Ascending aorta (tissue), 2 donors: ENCODE measurements around the gene POLE. TPM values are rescaled to one million over a fixed set of nuclear protein-coding genes. Genes with fewer than 3 reads are reported as not detected.

ENCODE experiments used
- DNase-seq, 2 donors: peaks; one replicate each; pipeline ENCODE4 v3.0.0-alpha.2; 2019; ENCODE audit warnings: low spot score in 2 of 2
- H3K27ac ChIP-seq, 2 donors: fragments of 200-600 bp; sonication (generic); one replicate each; pipeline ENCODE4 v1.5.1; 2016 to 2017; ENCODE audit warnings: mild to moderate bottlenecking in 1 of 2
- H3K27me3 ChIP-seq: fragments of 200-600 bp; sonication (generic); one replicate; pipeline ENCODE4 v1.5.1; 2017
- H3K36me3 ChIP-seq, 2 donors: fragments of 200-600 bp; sonication (generic); one replicate each; pipeline ENCODE4 v1.5.1; 2016
- H3K4me1 ChIP-seq, 2 donors: fragments of 200-600 bp; sonication (generic); one replicate each; pipeline ENCODE4 v1.5.1; 2016 to 2017; ENCODE audit warnings: mild to moderate bottlenecking in 1 of 2
- H3K4me3 ChIP-seq, 2 donors: fragments of 200-600 bp; sonication (generic); one replicate each; pipeline ENCODE4 v1.5.1; 2016 to 2017; ENCODE audit warnings: mild to moderate bottlenecking in 1 of 2
- H3K9me3 ChIP-seq, 2 donors: fragments of 200-600 bp; sonication (generic); one replicate each; pipeline ENCODE4 v1.5.1; 2016
- intact Hi-C: fragments of 100-400 bp; cut with DNase I; formaldehyde crosslinking; loops from one replicate; pipeline ENCODE4 v1.15.1; 2023
- total RNA-seq: library from RNA; depleted of rRNA; stranded (reverse); fragments of >200 nt; gene quantifications from one replicate; pipeline ENCODE4 v1.1.0, GENCODE V29; 2016
- TF ChIP-seq, protein P1 (sequence below), 3 experiments: fragments of 200-600 bp in 2 of 3; fragments of 450-650 bp in 1 of 3; sonication (generic) in 2 of 3; IDR thresholded peaks; one replicate each; pipeline ENCODE4 v1.5.1; 2016 to 2019; ENCODE audit warnings: antibody characterized with exemption in 3 of 3, mild to moderate bottlenecking in 1 of 3, moderate library complexity in 1 of 3

Gene POLE
- total RNA-seq: 115 TPM

DNA sequence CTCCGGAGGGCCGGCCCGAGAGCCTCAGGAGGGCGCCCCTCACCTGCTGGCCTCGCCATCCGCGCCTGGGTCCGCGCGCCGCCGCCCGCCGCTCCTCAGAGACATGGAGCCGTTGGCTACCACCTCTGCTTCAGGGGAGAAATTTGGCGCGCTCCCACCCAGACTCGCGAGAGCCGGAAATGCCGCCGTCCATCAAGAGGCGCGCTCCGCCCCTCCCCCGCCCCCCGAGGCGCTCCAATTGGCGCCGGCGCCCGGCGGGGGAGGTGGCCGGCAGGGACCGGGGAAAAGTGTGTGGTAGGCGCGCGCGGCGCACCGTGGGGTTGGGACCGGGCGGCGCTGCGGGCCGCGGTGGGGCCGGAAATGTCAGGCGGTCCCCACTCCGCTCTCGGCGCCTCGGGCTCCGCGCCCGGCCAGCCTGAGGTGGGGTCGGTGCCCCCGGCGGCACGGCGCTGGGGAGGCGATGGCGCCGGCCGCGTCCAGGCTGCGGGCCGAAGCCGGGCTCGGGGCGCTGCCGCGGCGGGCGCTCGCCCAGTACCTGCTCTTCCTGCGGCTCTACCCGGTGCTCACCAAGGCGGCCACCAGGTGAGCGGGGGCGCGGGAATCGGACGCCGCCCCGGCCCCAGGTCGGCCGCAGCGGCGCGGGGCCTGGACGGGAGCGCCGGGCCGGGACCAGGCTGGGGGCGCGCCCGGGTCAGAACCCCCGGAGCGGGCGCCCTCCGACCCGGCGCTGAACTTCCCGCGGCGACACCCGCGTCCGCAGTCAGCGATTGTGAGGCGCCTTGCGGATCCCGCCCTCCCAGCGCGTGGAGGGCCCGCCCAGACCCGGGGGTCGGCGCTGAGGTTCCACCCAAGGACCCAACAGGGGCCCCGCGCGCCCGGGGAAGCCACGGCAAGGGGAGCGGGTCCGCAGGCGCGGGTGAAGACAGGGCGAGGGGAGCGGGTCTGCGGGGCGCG lies at the start of gene POLE, which contains the start of gene PXMP2:
POLE (minus strand) TSS at position 132 of the 954 bp plus-strand sequence; CDS start at position 105, 27 bp downstream.
PXMP2 (plus strand) TSS at position 377 of the 954 bp plus-strand sequence; CDS start at position 461, 84 bp downstream.
- peak within 1 kb of the TSS; percentile 67 to 75 for H3K27ac ChIP-seq
- peaks cover 0 to 3% of the 10 kb centered on the region in 2 donors for H3K36me3 ChIP-seq
- H3K27me3 ChIP-seq: no peaks in the 10 kb centered on the region
- H3K4me3 ChIP-seq: peak within 1 kb of the TSS; percentile 91 to 94
- TF ChIP-seq, protein P1, sequence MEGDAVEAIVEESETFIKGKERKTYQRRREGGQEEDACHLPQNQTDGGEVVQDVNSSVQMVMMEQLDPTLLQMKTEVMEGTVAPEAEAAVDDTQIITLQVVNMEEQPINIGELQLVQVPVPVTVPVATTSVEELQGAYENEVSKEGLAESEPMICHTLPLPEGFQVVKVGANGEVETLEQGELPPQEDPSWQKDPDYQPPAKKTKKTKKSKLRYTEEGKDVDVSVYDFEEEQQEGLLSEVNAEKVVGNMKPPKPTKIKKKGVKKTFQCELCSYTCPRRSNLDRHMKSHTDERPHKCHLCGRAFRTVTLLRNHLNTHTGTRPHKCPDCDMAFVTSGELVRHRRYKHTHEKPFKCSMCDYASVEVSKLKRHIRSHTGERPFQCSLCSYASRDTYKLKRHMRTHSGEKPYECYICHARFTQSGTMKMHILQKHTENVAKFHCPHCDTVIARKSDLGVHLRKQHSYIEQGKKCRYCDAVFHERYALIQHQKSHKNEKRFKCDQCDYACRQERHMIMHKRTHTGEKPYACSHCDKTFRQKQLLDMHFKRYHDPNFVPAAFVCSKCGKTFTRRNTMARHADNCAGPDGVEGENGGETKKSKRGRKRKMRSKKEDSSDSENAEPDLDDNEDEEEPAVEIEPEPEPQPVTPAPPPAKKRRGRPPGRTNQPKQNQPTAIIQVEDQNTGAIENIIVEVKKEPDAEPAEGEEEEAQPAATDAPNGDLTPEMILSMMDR (IDR thresholded peaks at IDR 0.05): peak in 1 of 3 experiments; percentile 44
- no peaks in the 10 kb centered on the region for H3K9me3 ChIP-seq
- H3K4me1 ChIP-seq: peaks cover 4 to 19% of the 10 kb centered on the region in 2 donors
- peak; percentile 84 to 98 for DNase-seq
- intact Hi-C loops: loop anchor here (1.0 to 10.0 kb wide), 5 partner anchors 23 to 203 kb away; partner anchors contain the start of genes ANKLE2, CHFR, GOLGA3 and PGAM5

- Histone ChIP-seq H3K27ac (no peak overlapping the region), H3K36me3 (peaks cover 91 to 97% of the 10 kb centered on the region in 2 donors), H3K27me3 (no peaks in the 10 kb centered on the region), H3K9me3 (no peaks in the 10 kb centered on the region), H3K4me3 (no peak overlapping the region), H3K4me1 (no peaks in the 10 kb centered on the region)
- intact Hi-C loops: no loop called here
- no peak for DNase-seq
- TF ChIP-seq, protein P1 (IDR thresholded peaks at IDR 0.05): no peak
These were observed 49.8 kb upstream of the POLE start for GRCh38 chr12:132736913-132737312.

- H3K4me1 ChIP-seq: no peaks in the 10 kb centered on the region
- peaks cover 95 to 97% of the 10 kb centered on the region in 2 donors for H3K36me3 ChIP-seq
- intact Hi-C loops: no loop called here
These were observed 49.2 kb upstream of the POLE start for GRCh38 chr12:132736378-132736777.

GRCh38 chr12:132735496-132735895 lies 48.4 kb upstream of the POLE start:
- H3K27ac ChIP-seq: no peak overlapping the region
- intact Hi-C loops: no loop called here
- no peaks in the 10 kb centered on the region for H3K9me3 ChIP-seq
- no peaks in the 10 kb centered on the region for H3K27me3 ChIP-seq
- H3K4me3 ChIP-seq: no peak overlapping the region
- no peaks in the 10 kb centered on the region for H3K4me1 ChIP-seq
- DNase-seq: no peak
- H3K36me3 ChIP-seq: peaks cover 95 to 97% of the 10 kb centered on the region in 2 donors
- TF ChIP-seq, protein P1 (IDR thresholded peaks at IDR 0.05): no peak

More at GRCh38 chr12:132736378-132736777, 49.2 kb upstream of the POLE start:
- Histone ChIP-seq H3K4me3 (no peak overlapping the region), H3K27me3 (no peaks in the 10 kb centered on the region), H3K27ac (no peak overlapping the region), H3K9me3 (no peaks in the 10 kb centered on the region)
- DNase-seq: no peak
- TF ChIP-seq, protein P1 (IDR thresholded peaks at IDR 0.05): no peak

DNA sequence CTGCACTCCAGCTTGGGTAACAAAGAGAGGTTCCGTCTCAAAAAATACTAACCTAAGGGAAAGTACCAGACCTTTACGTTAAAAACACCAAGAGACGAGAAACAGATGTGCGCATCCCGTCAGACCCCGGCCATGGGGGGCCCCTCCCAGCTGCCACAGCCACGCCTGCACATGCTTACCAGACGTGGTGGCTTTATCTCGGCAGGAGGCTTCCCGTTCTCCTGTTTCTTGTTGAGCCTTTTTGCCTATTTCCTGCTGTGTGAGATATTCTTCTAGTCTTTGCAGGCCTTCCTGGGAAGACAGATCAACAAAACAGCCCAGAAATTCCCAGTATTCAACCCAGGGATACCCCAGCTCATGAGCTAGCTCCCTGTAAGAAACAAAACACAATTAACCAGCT lies 47.1 kb upstream of the POLE start:
- Histone ChIP-seq H3K27ac (no peak overlapping the region), H3K36me3 (peaks cover 83 to 95% of the 10 kb centered on the region in 2 donors), H3K4me1 (no peaks in the 10 kb centered on the region), H3K4me3 (no peak overlapping the region), H3K27me3 (no peaks in the 10 kb centered on the region), H3K9me3 (no peaks in the 10 kb centered on the region)
- no peak for DNase-seq
- TF ChIP-seq, protein P1 (IDR thresholded peaks at IDR 0.05): no peak
- intact Hi-C loops: no loop called here
